ENCODE measurements around the gene CIPC. TPM values are rescaled to one million over a fixed set of nuclear protein-coding genes. Genes with fewer than 3 reads are reported as not detected.

The CIPC gene
- total RNA-seq, 2 experiments from 2014 or later, result 14.0 to 14.5 TPM

Other genes with a start within 250 kb of the CIPC start
- gene IRF2BPL, start 69.5 kb upstream of the CIPC start, total RNA-seq, result 10 to 100 TPM; 38.5 to 41.0 TPM
- not detected for gene ZDHHC22, start 43.5 kb downstream of the CIPC start, total RNA-seq
- 1 to 10 TPM in 1 of 2 experiments, under 1 TPM in 1; 0.48 to 1.4 TPM for gene TMEM63C, start 83.5 kb downstream of the CIPC start, total RNA-seq
- not detected for gene NGB, start 172.9 kb downstream of the CIPC start, total RNA-seq
- gene POMT2, start 222.6 kb downstream of the CIPC start, total RNA-seq, result 10 to 100 TPM in 1 of 2 experiments, 1 to 10 TPM in 1; 9.3 to 10.6 TPM
- 10 to 100 TPM; 16.0 TPM for gene GSTZ1, start 222.8 kb downstream of the CIPC start, total RNA-seq

All from activated naive CD8-positive, alpha-beta T cell treated with anti-CD3 and anti-CD28 coated beads, Interleukin-2, amount 10 ng/mL, durations not matched to agents 7 days and 5 days (primary cell).